HepG2 (cell line): ENCODE data around the gene VTN. TPM values are rescaled to one million over a fixed set of nuclear protein-coding genes. Genes with fewer than 3 reads are reported as not detected.
A peak's percentile ranks its signal among the peaks of the same experiment; 100 is the strongest.

Experiments used
- ATAC-seq: fragments of 200-7000 bp; cut with Tn5 transposase; 3 replicates; pipeline ENCODE4 v1.9.1; 2020; ENCODE audit warnings: mild to moderate bottlenecking, moderate library complexity
- BruUV-seq: library from RNA; stranded (reverse); fragments of 400-500 nt; replicated peaks from 2 replicates; lab custom pipeline; 2021; lab: Mats Ljungman, UMichigan
- CTCF ChIA-PET: fragments of 300-600 bp; formaldehyde crosslinking; extraction: SDS; loops from one replicate; lab custom pipeline; 2021; ENCODE audit warnings: low total read pairs, inconsistent platforms, low intra/inter-chr PET ratio; lab: Yijun Ruan, JAX
- POLR2A ChIA-PET: fragments of 350-600 bp; sonication (Branson Sonifier 250); formaldehyde crosslinking; loops from one replicate; lab custom pipeline; 2020; ENCODE audit warnings: antibody characterized with exemption, inconsistent platforms; lab: Yijun Ruan, JAX
- DNase-seq: peaks from one replicate; pipeline ENCODE4 v3.0.0-alpha.2; 2015; ENCODE audit warnings: low spot score
- FAIRE-seq: peaks from 3 replicates; lab custom pipeline; 2011; peaks lifted over from hg19 to GRCh38; lab: Jason Lieb, UNC
- H2AFZ ChIP-seq: one replicate; pipeline ENCODE4 v1.6.1; 2011; ENCODE audit warnings: low read length, inconsistent platforms
- H3K27ac ChIP-seq: fragments of 300-600 bp; 3 replicates; pipeline ENCODE4 v1.8.0; 2011; ENCODE audit warnings: mixed run types, mild to moderate bottlenecking, mixed read lengths, low read length, inconsistent platforms; ENCODE audit not compliant: insufficient read depth; ENCODE audit errors: extremely low read length
- H3K27me3 ChIP-seq, 2 experiments: fragments of 200-600 bp in 1 of 2; 2 replicates in 1 of 2; 3 replicates in 1 of 2; pipeline versions ENCODE4 v1.6.0 to v1.8.0; 2011; ENCODE audit warnings: low read length in 2 of 2, mild to moderate bottlenecking in 2 of 2, moderate library complexity in 2 of 2, inconsistent platforms in 1 of 2; ENCODE audit not compliant: insufficient read depth in 2 of 2, control insufficient read depth in 1 of 2
- H3K36me3 ChIP-seq, 2 experiments: fragments of 200-600 bp in 1 of 2; replicated peaks in 1 of 2; 2 replicates in 1 of 2; 3 replicates in 1 of 2; pipeline versions ENCODE4 v1.5.1 to v1.8.0; 2011; ENCODE audit warnings: low read length in 2 of 2, inconsistent platforms in 1 of 2; ENCODE audit not compliant: insufficient read depth in 2 of 2, control insufficient read depth in 1 of 2
- H3K4me1 ChIP-seq: 2 replicates; pipeline ENCODE4 v1.5.1; 2012; ENCODE audit warnings: low read length, inconsistent platforms; ENCODE audit not compliant: insufficient read depth
- H3K4me2 ChIP-seq: 2 replicates; pipeline ENCODE4 v1.6.0; 2011; ENCODE audit warnings: low read depth, low read length, inconsistent platforms
- H3K4me3 ChIP-seq, 3 experiments: fragments of 200-600 bp in 1 of 3; sonication (generic), shearing (Covaris generic) in 1 of 3; replicated peaks in 1 of 3; 2 replicates each; pipeline ENCODE4 v1.5.1; 2011 to 2016; ENCODE audit warnings: low read length in 3 of 3, inconsistent platforms in 2 of 3, low read depth in 2 of 3, mild to moderate bottlenecking in 2 of 3, control low read depth in 1 of 3, mixed read lengths in 1 of 3; ENCODE audit not compliant: insufficient read depth in 1 of 3
- H3K79me2 ChIP-seq: one replicate; pipeline ENCODE4 v1.6.1; 2011; ENCODE audit warnings: low read length, inconsistent platforms; ENCODE audit not compliant: insufficient read depth
- H3K9ac ChIP-seq: 2 replicates; pipeline ENCODE4 v1.6.0; 2011; ENCODE audit warnings: mild to moderate bottlenecking, low read depth, low read length, inconsistent platforms; ENCODE audit not compliant: insufficient read depth
- H3K9me3 ChIP-seq: 2 replicates; pipeline ENCODE4 v1.5.1; 2012; ENCODE audit warnings: mild to moderate bottlenecking, low read length
- H4K20me1 ChIP-seq: 2 replicates; pipeline ENCODE4 v1.6.0; 2011; ENCODE audit warnings: inconsistent platforms, mild to moderate bottlenecking, low read length, moderate library complexity; ENCODE audit not compliant: insufficient read depth
- AGO2 ChIP-seq: fragments of 200-400 bp; formaldehyde crosslinking; optimal IDR thresholded peaks from 2 replicates; pipeline ENCODE3; 2017; ENCODE audit warnings: mild to moderate bottlenecking, low read depth, low read length, moderate library complexity
- POLR2A ChIP-seq, 2 experiments: IDR thresholded peaks; 2 replicates each; pipeline ENCODE4 v1.6.1; 2011; ENCODE audit warnings: low read depth in 2 of 2, low read length in 2 of 2, mild to moderate bottlenecking in 1 of 2, moderate library complexity in 1 of 2; ENCODE audit not compliant: insufficient read depth in 1 of 2
- POLR2AphosphoS5 ChIP-seq: IDR thresholded peaks from 2 replicates; pipeline ENCODE4 v1.6.1; 2012; ENCODE audit warnings: low read depth, low read length
- RBM22 ChIP-seq: fragments of 200-400 bp; formaldehyde crosslinking; optimal IDR thresholded peaks from 2 replicates; pipeline ENCODE3; 2017; ENCODE audit warnings: mild to moderate bottlenecking, low read length, moderate library complexity
- SP2 ChIP-seq: sonication (generic); formaldehyde crosslinking; IDR thresholded peaks from 2 replicates; pipeline ENCODE4 v1.5.1; 2020; ENCODE audit warnings: mild to moderate bottlenecking, missing genetic modification reagents
- SRY ChIP-seq: sonication (generic); formaldehyde crosslinking; IDR thresholded peaks from 2 replicates; pipeline ENCODE4 v1.8.0; 2022; ENCODE audit warnings: mild to moderate bottlenecking, missing genetic modification reagents
- ZBTB14 ChIP-seq: sonication (generic); formaldehyde crosslinking; IDR thresholded peaks from 2 replicates; pipeline ENCODE4 v1.4.0; 2020; ENCODE audit warnings: missing genetic modification reagents
- ZFP62 ChIP-seq: sonication (generic); formaldehyde crosslinking; IDR thresholded peaks from 2 replicates; pipeline ENCODE4 v1.4.0; 2020; ENCODE audit warnings: missing genetic modification reagents
- ZNF326 ChIP-seq: sonication (generic); formaldehyde crosslinking; IDR thresholded peaks from 2 replicates; pipeline ENCODE4 v1.4.0; 2020; ENCODE audit warnings: missing genetic modification reagents, borderline replicate concordance
- ZNF354B ChIP-seq: sonication (generic); formaldehyde crosslinking; IDR thresholded peaks from 2 replicates; pipeline ENCODE4 v1.8.0; 2022; ENCODE audit warnings: mild to moderate bottlenecking, missing genetic modification reagents
- ZNF414 ChIP-seq: sonication (generic); formaldehyde crosslinking; IDR thresholded peaks from 2 replicates; pipeline ENCODE4 v1.5.0; 2020; ENCODE audit warnings: missing genetic modification reagents
- ZNF598 ChIP-seq: sonication (generic); formaldehyde crosslinking; IDR thresholded peaks from 2 replicates; pipeline ENCODE4 v1.5.1; 2020; ENCODE audit warnings: mild to moderate bottlenecking, missing genetic modification reagents, borderline replicate concordance
- ZNF883 ChIP-seq: sonication (generic); formaldehyde crosslinking; IDR thresholded peaks from 2 replicates; pipeline ENCODE4 v1.5.1; 2020; ENCODE audit warnings: mild to moderate bottlenecking, missing genetic modification reagents; ENCODE audit errors: not compliant biosample characterization
- WGBS: methylation state at CpG from one replicate; pipeline ENCODE4 v1.1.6; 2017; ENCODE audit warnings: low lambda C conversion rate; 5-methylcytosine and 5-hydroxymethylcytosine counted together
- in situ Hi-C: cut with HindIII; loops from 2 replicates; pipeline ENCODE4 v1.10.0; 2017; ENCODE audit warnings: low pct_unique_long_range_greater_than_20kb; ENCODE audit not compliant: extremely low pct_ligation_motif_present
- intact Hi-C: fragments of 100-400 bp; cut with micrococcal nuclease; formaldehyde crosslinking; loops from one replicate; pipeline ENCODE4 v1.10.0; 2022; ENCODE audit not compliant: unreplicated experiment
- polyA plus RNA-seq, 8 experiments: library from polyadenylated mRNA; depleted of rRNA in 3 of 8; stranded (reverse) in 7 of 8; unstranded in 1 of 8; fragments of >200 nt; fragmentation: Illumina TruSeq in 4 of 8; extraction: Trizol in 4 of 8; gene quantifications; 2 replicates each; pipeline versions ENCODE4 v1.2.1 to v1.2.3, GENCODE V29; 2011 to 2016; ENCODE audit warnings: low read depth in 4 of 8, missing spikeins in 1 of 8, mixed read lengths in 1 of 8; ENCODE audit not compliant: insufficient read depth in 1 of 8
- total RNA-seq, 5 experiments: library from RNA; depleted of rRNA; stranded (reverse); fragments of >200 nt; fragmentation: Illumina TruSeq; extraction: Trizol; gene quantifications; 2 replicates each; pipeline ENCODE4 v1.2.3, GENCODE V29; 2016; ENCODE audit warnings: low read depth in 1 of 5

Gene VTN
- total and polyA plus RNA-seq, 2 of the 13 experiments (the other 11 are each of a cell fraction or from before 2014, with no cell fraction given), result 108 to 131 TPM

- no peak overlapping the region for H3K9ac ChIP-seq
- DNase-seq, result no peak
- POLR2A ChIA-PET, result interaction anchor here (1.4 to 4.8 kb wide), 5 partner anchors 8 to 39 kb away, joined by 4 to 33 read pairs (median 18); partner anchors contain the start of genes POLDIP2, SLC46A1 and VTN
- no peak overlapping the region for H3K4me2 ChIP-seq
- no peak overlapping the region for H3K4me3 ChIP-seq
- no peak overlapping the region for H3K27ac ChIP-seq
- CTCF ChIA-PET, result no interaction called here
- ATAC-seq, result peak; percentile 17
- no peak overlapping the region for H2AFZ ChIP-seq
- TF ChIP-seq ZBTB14 (no peak), POLR2AphosphoS5 (0 out of 2 replicates have a peak, but pooled peaks have one; percentile 27), ZNF414 (CRISPR knock-in tag) (no peak), AGO2 (peak; percentile 84), POLR2A (IDR thresholded peaks at IDR 0.05; ENCODE audit: insufficient read depth in 1 of 2, low read depth in 2 of 2, low read length in 2 of 2) (peak in 1 of 2 experiments; percentile 17; a peak in 1 of 4 replicates)
- WGBS, result 100% methylated on average over 5 of the region's 6 CpGs
- no peak for FAIRE-seq
- intact Hi-C loops, result loop anchor here (2.0 kb wide), 1 partner anchor 18 kb away; no protein-coding TSS in a partner anchor
- H4K20me1 ChIP-seq, result no peaks in the 10 kb centered on the region
- in situ Hi-C loops, result no loop called here
- no peaks in the 10 kb centered on the region for H3K27me3 ChIP-seq
- BruUV-seq, result no TSS peak
- no peaks in the 10 kb centered on the region for H3K9me3 ChIP-seq
- H3K36me3 ChIP-seq, result peaks cover 7 to 14% of the 10 kb centered on the region in 2 experiments; a peak in 4 of 5 replicates
- no peaks in the 10 kb centered on the region for H3K79me2 ChIP-seq
- peaks cover 34% of the 10 kb centered on the region for H3K4me1 ChIP-seq
Measured at GRCh38 chr17:28396635-28397239, 26.6 kb upstream of the VTN start.

- no peak for TF ChIP-seq ZFP62 (CRISPR knock-in tag)
- TF ChIP-seq SP2 (CRISPR knock-in tag), result no peak
- peak; percentile 69 for TF ChIP-seq RBM22
- no peak for TF ChIP-seq SRY (CRISPR knock-in tag)
- 0 out of 4 replicates have a peak, but pooled peaks of 1 of the 2 experiments have one; percentile 23 for TF ChIP-seq POLR2A (IDR thresholded peaks at IDR 0.05; ENCODE audit: insufficient read depth in 1 of 2, low read depth in 2 of 2, low read length in 2 of 2)
- no peak for TF ChIP-seq ZNF354B (CRISPR knock-in tag)
- TF ChIP-seq ZNF598 (CRISPR knock-in tag), result no peak
- TF ChIP-seq ZNF326 (CRISPR knock-in tag), result 0 out of 2 replicates have a peak, but pooled peaks have one; percentile 67
- no peak for TF ChIP-seq ZNF883
- Histone ChIP-seq H3K79me2 (no peaks in the 10 kb centered on the region), H3K9ac (no peak overlapping the region), H3K27me3 (no peaks in the 10 kb centered on the region), H2AFZ (no peak overlapping the region), H3K9me3 (no peaks in the 10 kb centered on the region), H3K4me1 (peaks cover 34% of the 10 kb centered on the region), H3K36me3 (peaks cover 5 to 6% of the 10 kb centered on the region in 2 experiments; a peak in 3 of 5 replicates), H3K4me3 (no peak overlapping the region), H3K27ac (no peak overlapping the region), H4K20me1 (no peaks in the 10 kb centered on the region), H3K4me2 (no peak overlapping the region)
- no TSS peak for BruUV-seq
- intact Hi-C loops, result loop anchor here (2.0 kb wide), 1 partner anchor 19 kb away; no protein-coding TSS in a partner anchor
- in situ Hi-C loops, result no loop called here
- no peak for ATAC-seq
- no peak for FAIRE-seq
- no peak for DNase-seq
- WGBS, result 86% methylated on average over 2 of the region's 6 CpGs
- POLR2A ChIA-PET, result interaction anchor here (1.4 to 4.8 kb wide), 5 partner anchors 9 to 28 kb away, joined by 4 to 33 read pairs (median 8); partner anchors contain the start of genes SLC46A1 and VTN
- CTCF ChIA-PET, result no interaction called here
Measured at GRCh38 chr17:28395968-28396367, 25.9 kb upstream of the VTN start.
